ENCODE results near the gene BMS1. TPM values are rescaled to one million over a fixed set of nuclear protein-coding genes. Genes with fewer than 3 reads are reported as not detected.

Gene BMS1
- polyA plus RNA-seq, 1 of the 3 experiments (the other 2 are of a cell fraction), result 4.9 TPM

GRCh38 chr10:42754155-42755027, 28.2 kb upstream of the BMS1 start:
- H3F3A ChIP-seq (replicated peaks; ENCODE audit: insufficient read depth), result no peaks in the 10 kb centered on the region
- peak overlapping the region; percentile 89; the same call in 1 of the 2 replicates for H2AFZ ChIP-seq (ENCODE audit: low read depth)
- no peak overlapping the region for H3K9ac ChIP-seq
- H3K9me2 ChIP-seq, result no peaks in the 10 kb centered on the region
- H3K36me3 ChIP-seq (replicated peaks in 1 of 2; ENCODE audit: control insufficient read depth in 1 of 2, insufficient read depth in 2 of 2, low read length in 1 of 2), result no peaks in the 10 kb centered on the region
- peaks cover 51% of the 10 kb centered on the region for H3K27me3 ChIP-seq (ENCODE audit: insufficient read depth)
- H4K20me1 ChIP-seq (ENCODE audit: insufficient read depth), result no peaks in the 10 kb centered on the region
- 4% methylated on average over 14 of the region's 89 CpGs for WGBS (ENCODE audit: low lambda C conversion rate)
- H3K79me2 ChIP-seq (ENCODE audit: insufficient read depth), result no peaks in the 10 kb centered on the region
- no peaks in the 10 kb centered on the region for H3K9me3 ChIP-seq
- peak overlapping the region; percentile 92 for H3K4me2 ChIP-seq
- DNase-seq, result peak; percentile 72
- H3K27ac ChIP-seq (ENCODE audit: low read depth in 2 of 2, low read length in 1 of 2), result no peak overlapping the region
- ChIA-PET CTCF (interaction anchor here (0.7 to 2.9 kb wide), 22 partner anchors 7 to 623 kb away, joined by 3 to 21 read pairs (median 4); partner anchors contain the start of gene BMS1), POLR2A (interaction anchor here (1.1 to 2.4 kb wide), 2 partner anchors 28 to 63 kb away, joined by 4 to 11 read pairs; partner anchors contain the start of gene BMS1)
- peak; percentile 71; the same call in 1 of the 2 replicates for TF ChIP-seq EZH2phosphoT487 (IDR thresholded peaks at IDR 0.05; ENCODE audit: borderline replicate concordance, low read depth)
- no peak for TF ChIP-seq RFX5 (IDR thresholded peaks at IDR 0.05; ENCODE audit: low read length)
- no peak for TF ChIP-seq YY1 (IDR thresholded peaks at IDR 0.05; ENCODE audit: low read depth)
- TF ChIP-seq ZBTB33 (IDR thresholded peaks at IDR 0.05; ENCODE audit: borderline replicate concordance, low read depth), result no peak
- H3K4me1 ChIP-seq (ENCODE audit: control insufficient read depth in 1 of 2, insufficient read depth in 2 of 2, low read depth in 1 of 2, low read length in 1 of 2), result peaks cover 0 to 13% of the 10 kb centered on the region in 2 experiments; a peak in 1 of 4 replicates
- H3K4me3 ChIP-seq (ENCODE audit: low read depth in 2 of 2, low read length in 1 of 2), result peak overlapping the region; percentile 43 to 61

DNA sequence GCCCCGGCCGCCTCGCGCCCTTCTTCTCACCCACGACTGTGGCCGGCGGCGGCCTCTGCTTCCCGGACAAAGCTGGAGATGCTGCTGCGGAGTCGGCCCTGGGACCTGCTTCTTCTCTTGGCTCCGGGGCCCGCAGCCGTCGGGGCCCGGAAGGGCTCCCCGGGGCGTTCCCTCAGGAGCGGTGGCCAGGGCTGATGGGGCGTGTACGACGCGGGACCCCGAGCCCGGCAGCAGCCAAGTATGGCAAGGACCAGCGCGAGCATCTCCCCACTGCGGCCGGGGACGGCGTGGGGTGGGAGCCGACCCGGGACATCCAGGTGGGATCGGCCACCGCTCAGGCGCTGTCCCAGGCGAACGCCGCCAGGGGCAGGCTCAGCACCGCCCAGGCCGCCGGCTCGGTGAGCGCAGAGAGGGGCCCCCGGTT, 27.6 kb upstream of the BMS1 start:
- H3K4me1 ChIP-seq (ENCODE audit: control insufficient read depth in 1 of 2, insufficient read depth in 2 of 2, low read depth in 1 of 2, low read length in 1 of 2), result peaks cover 0 to 13% of the 10 kb centered on the region in 2 experiments; a peak in 1 of 4 replicates
- no peaks in the 10 kb centered on the region for H3K36me3 ChIP-seq (replicated peaks in 1 of 2; ENCODE audit: control insufficient read depth in 1 of 2, insufficient read depth in 2 of 2, low read length in 1 of 2)
- no peak overlapping the region for H3K9ac ChIP-seq
- no peaks in the 10 kb centered on the region for H3F3A ChIP-seq (replicated peaks; ENCODE audit: insufficient read depth)
- POLR2A ChIA-PET, result interaction anchor here (2.4 kb wide), 1 partner anchor 28 kb away, joined by 11 read pairs; the partner anchor contains the start of gene BMS1
- peak; percentile 65 for DNase-seq
- H2AFZ ChIP-seq (ENCODE audit: low read depth), result no peak overlapping the region
- no peaks in the 10 kb centered on the region for H3K9me2 ChIP-seq
- no CpG with 5 or more reads among the region's 45 CpGs for WGBS (ENCODE audit: low lambda C conversion rate)
- no peak overlapping the region for H3K27ac ChIP-seq (ENCODE audit: low read depth in 2 of 2, low read length in 1 of 2)
- H3K4me3 ChIP-seq (ENCODE audit: low read depth in 2 of 2, low read length in 1 of 2), result peak overlapping the region; percentile 43 to 61
- H3K27me3 ChIP-seq (ENCODE audit: insufficient read depth), result peaks cover 46% of the 10 kb centered on the region
- H3K4me2 ChIP-seq, result peak overlapping the region; percentile 92; the same call in 1 of the 2 replicates
- CTCF ChIA-PET, result interaction anchor here (0.8 to 1.7 kb wide), 3 partner anchors 17 to 112 kb away, joined by 3 to 5 read pairs (median 3); no protein-coding TSS in a partner anchor
- no peaks in the 10 kb centered on the region for H3K9me3 ChIP-seq
- no peaks in the 10 kb centered on the region for H4K20me1 ChIP-seq (ENCODE audit: insufficient read depth)
- H3K79me2 ChIP-seq (ENCODE audit: insufficient read depth), result no peaks in the 10 kb centered on the region
- TF ChIP-seq FOXJ3 (CRISPR knock-in tag; IDR thresholded peaks at IDR 0.05) (no peak), EZH2phosphoT487 (IDR thresholded peaks at IDR 0.05; ENCODE audit: borderline replicate concordance, low read depth) (no peak), POLR2AphosphoS5 (IDR thresholded peaks at IDR 0.05; ENCODE audit: low read depth, low read length) (no peak), NFIC (IDR thresholded peaks at IDR 0.05; ENCODE audit: borderline replicate concordance) (no peak), RCOR1 (IDR thresholded peaks at IDR 0.05; ENCODE audit: low read length) (no peak), FOSL2 (IDR thresholded peaks at IDR 0.05; ENCODE audit: borderline replicate concordance, low read depth) (no peak), YY1 (IDR thresholded peaks at IDR 0.05; ENCODE audit: low read depth) (no peak), ZBTB33 (IDR thresholded peaks at IDR 0.05; ENCODE audit: borderline replicate concordance, low read depth) (no peak), SIN3A (IDR thresholded peaks at IDR 0.05; ENCODE audit: borderline replicate concordance, low read depth, low read length) (no peak)
- TF ChIP-seq, protein P1, sequence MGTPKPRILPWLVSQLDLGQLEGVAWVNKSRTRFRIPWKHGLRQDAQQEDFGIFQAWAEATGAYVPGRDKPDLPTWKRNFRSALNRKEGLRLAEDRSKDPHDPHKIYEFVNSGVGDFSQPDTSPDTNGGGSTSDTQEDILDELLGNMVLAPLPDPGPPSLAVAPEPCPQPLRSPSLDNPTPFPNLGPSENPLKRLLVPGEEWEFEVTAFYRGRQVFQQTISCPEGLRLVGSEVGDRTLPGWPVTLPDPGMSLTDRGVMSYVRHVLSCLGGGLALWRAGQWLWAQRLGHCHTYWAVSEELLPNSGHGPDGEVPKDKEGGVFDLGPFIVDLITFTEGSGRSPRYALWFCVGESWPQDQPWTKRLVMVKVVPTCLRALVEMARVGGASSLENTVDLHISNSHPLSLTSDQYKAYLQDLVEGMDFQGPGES (IDR thresholded peaks at IDR 0.05; ENCODE audit: low read depth, low read length), result no peak
- TF ChIP-seq, protein P2, sequence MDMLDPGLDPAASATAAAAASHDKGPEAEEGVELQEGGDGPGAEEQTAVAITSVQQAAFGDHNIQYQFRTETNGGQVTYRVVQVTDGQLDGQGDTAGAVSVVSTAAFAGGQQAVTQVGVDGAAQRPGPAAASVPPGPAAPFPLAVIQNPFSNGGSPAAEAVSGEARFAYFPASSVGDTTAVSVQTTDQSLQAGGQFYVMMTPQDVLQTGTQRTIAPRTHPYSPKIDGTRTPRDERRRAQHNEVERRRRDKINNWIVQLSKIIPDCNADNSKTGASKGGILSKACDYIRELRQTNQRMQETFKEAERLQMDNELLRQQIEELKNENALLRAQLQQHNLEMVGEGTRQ (IDR thresholded peaks at IDR 0.05; ENCODE audit: borderline replicate concordance, low read depth, low read length), result no peak
